HG03139 (cell line): ENCODE results near the gene TOMM40L.
"Not testable (repeated sequence)": the region's sequence is repeated elsewhere in the genome, so short reads cannot be mapped to it uniquely, and the experiment has no call there.

ENCODE experiments used
- ATAC-seq: cut with Tn5 transposase; IDR thresholded peaks from one replicate; pipeline ENCODE4 v1.9.1; 2021; ENCODE audit not compliant: unreplicated experiment

TOMM40L gene

DNA sequence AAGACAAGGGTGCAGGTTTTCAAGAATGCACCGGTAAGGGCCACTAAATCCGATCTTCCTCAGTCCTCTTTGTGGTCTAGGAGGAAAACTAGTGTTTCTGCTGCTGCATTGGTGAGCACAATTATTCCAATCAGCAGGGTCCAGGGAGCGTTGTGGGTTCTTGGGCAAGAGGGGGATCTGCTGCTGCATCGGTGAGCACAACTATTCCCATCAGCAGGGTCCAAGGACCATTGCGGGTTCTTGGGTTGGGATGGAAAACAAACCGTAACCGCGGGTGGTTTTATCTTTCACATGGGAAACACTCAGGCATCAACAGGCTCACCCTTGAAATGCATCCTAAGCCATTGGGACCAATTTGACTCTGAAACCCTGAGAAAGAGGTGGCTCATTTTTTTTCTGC lies 25.7 kb downstream of the TOMM40L start:
- no peak for ATAC-seq

DNA sequence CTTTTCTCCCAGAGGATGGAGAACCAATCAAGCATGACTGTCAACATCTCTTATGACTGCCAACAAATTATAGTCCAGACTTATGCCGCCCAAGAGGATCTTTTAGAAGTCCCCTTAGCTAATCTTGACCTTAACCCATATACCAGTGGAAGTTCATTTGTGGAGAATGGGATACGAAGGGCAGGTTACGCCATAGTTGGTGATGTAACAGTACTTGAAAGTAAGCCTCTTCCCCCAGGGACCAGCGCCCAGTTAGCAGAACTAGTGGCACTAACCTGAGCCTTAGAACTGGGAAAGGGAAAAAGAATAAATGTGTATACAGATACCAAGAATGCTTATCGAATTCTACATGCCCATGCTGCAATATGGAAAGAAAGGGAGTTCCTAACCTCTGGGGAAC lies 29.4 kb downstream of the TOMM40L start:
- ATAC-seq = not testable (repeated sequence)

- ATAC-seq = not testable (repeated sequence)
Observed at GRCh38 chr1:161255955-161256520, 30.2 kb downstream of the TOMM40L start.

GRCh38 chr1:161257109-161257508 lies 31.2 kb downstream of the TOMM40L start:
- ATAC-seq = not testable (repeated sequence)

- no peak for ATAC-seq
Observed at GRCh38 chr1:161258439-161259344, 32.8 kb downstream of the TOMM40L start, which contains the start of gene PCP4L1. Gene PCP4L1 (plus strand): TSS chr1:161258745. CDS start chr1:161258975, 230 bp downstream.

DNA sequence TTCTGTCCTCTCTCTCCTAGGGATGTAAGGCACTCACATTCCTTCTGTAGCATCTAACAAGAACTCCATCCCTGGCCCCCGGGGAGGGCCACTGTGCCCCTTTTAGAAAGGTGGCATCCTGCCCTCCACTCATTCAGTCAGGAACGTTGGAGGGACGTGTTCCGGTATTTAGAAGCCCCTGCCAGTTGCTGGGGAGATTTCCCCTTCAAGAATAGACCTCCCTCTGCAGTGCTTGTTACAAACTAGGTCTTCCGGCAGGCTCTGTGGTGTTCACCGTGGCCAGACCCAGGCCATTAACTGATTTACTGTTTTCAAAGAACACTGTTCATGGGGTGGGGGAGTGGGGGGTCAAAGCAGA lies 33.5 kb downstream of the TOMM40L start:
- no peak for ATAC-seq

GRCh38 chr1:161259765-161260164 lies 33.9 kb downstream of the TOMM40L start:
- ATAC-seq = no peak

DNA sequence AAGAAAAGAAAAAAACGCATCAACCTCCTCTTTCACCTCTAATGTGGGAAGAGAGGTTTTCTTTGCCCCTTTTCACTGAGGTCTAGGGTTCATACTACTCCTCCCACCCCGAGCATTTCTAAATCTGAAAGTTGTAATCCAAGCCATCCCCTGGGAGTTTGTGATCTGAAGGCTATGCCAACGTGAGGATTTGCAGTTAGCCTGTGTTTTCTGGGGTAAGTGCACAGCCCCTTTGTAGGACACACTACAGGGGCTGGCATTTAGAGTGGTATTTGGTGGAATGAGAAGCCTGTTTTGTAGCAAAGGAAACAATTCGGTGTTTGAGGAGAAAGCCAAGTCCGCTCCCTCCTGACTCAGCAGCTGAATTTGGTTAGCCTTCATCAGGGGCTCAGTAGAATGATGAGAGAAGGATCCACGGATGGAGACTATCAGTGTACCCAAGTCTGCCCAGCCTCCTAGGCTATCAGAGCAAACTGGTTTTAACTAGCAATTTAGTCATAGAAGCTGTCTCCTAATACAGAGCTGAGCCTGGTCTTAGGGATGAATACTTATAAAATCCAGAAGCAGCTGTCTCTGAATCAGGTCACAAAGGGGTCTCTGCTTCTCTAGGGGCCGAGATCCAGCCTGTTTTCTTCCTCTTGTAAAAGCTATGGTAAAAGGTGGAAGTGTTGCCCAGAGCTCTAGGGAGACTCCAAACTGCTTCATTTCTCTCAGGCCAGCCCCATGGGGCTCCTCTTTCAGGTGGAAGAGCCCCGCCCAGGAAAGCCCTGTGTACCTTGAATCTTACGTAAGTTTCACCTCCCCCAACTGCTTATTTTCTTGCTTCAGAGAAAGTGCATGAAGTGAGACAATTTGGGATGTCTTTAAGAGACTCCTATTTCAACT lies 34.8 kb downstream of the TOMM40L start:
- ATAC-seq = no peak

DNA sequence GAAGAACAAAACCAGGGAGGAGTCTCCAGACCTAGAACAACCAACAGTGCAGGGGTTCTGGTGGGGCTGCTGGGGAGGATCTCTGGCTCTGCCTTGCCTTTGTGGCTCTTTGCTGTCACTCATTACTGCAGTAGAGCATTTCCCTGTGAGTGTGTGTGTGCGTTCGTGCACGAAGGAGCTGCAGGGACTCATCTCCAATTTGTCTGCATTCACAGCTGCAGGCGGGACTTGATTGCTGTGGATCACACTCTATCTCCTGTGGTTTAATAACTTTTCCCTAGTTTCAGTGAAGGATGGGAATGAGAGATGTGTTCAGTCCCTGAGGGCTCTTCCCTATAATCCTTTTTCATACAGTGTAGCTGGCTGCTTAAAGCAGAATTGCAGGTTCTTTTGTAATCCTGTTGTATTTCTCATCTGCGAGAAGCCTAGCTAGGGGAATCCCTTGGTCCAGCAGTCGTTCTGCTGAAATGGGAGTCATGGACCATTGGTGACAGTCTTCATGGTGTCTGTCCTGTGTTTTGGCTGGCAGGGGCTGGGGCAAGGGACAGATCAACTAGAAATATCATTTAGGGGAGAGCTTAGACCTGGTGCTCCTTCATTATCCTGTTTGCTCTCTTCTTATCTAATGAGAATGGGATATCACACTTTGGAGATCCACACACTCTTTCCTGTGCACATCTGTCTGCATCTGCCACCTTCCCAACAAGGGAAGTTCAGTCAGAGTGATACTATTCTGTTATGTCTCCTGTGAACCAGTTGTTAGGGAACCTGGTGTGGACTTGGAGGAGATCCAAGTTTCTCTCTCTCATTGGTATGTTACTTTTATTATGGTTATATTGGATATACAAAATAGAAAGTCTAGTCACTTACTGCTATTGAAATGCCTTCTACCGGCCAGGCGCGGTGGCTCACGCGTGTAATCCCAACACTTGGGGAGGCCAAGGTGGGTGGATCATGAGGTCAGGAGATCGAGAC lies 35.7 kb downstream of the TOMM40L start:
- no peak for ATAC-seq

DNA sequence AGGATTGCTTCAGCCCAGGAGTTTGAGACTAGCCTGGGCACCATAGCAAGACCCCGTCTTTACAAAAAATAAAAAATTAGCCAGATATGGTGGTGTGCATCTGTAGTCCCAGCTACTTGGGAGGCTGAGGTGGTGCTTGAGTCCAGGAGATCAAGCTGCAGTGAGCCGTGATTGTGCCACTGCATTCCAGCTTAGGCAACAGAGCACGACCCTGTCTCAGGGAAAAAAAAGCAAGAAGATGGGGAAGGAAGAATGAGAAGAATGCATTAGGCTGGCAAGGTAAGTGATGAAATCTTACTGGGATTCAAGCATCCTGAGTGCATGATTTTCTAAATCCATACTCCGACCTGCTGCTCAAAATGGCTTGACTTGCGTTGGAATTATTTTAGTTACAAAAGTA lies 39.4 kb downstream of the TOMM40L start:
- ATAC-seq = no peak

- no peak for ATAC-seq
Observed at GRCh38 chr1:161266202-161266601, 40.3 kb downstream of the TOMM40L start.

- no peak for ATAC-seq
Observed at GRCh38 chr1:161266836-161267235, 41.0 kb downstream of the TOMM40L start.

- ATAC-seq = no peak
Observed at GRCh38 chr1:161267321-161267720, 41.5 kb downstream of the TOMM40L start.

GRCh38 chr1:161273402-161273801 lies 47.5 kb downstream of the TOMM40L start:
- ATAC-seq = no peak

GRCh38 chr1:161274874-161275273 lies 49.0 kb downstream of the TOMM40L start:
- no peak for ATAC-seq
